Dermis microvascular lymphatic vessel endothelial cell (primary cell): ENCODE results near the gene OOSP4B. TPM values are rescaled to one million over a fixed set of nuclear protein-coding genes. Genes with fewer than 3 reads are reported as not detected.
"Not testable (repeated sequence)": the region's sequence is repeated elsewhere in the genome, so short reads cannot be mapped to it uniquely, and the experiment has no call there.

ENCODE experiments used
- DNase-seq, 2 donors: peaks; one replicate each; pipeline versions ENCODE4 v3.0.0 to v3.0.0-alpha.2; 2010; ENCODE audit warnings: low read depth in 2 of 2
- total RNA-seq: library from RNA; depleted of rRNA; stranded (reverse); fragments of >200 nt; gene quantifications from 2 replicates; pipeline ENCODE4 v1.2.1, GENCODE V29; 2014

OOSP4B gene
- total RNA-seq = not detected in 2 replicates

DNA sequence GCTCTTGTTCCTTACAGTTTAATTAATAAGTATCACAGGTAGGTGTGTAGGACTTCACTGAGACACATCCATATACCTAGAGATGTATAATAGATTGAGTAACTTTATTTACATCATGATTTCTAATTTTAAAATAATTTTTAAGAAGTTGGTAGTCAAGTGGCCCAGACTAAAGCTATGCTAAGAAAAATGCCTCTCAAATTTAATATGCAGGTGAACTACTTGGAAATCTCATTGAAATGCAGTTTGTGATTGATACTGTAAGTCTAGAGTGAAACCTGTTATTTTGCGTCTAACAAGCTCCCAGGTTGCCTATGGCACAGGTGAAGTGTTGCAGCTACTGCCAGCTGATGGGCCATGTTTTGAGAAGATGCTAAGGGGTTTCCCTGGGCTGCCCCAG, at the start of gene OOSP4B:
TSS of gene OOSP4B (plus strand) at position 301 of the 400 bp plus-strand sequence.
- no peak for DNase-seq

GRCh38 chr11:59967677-59968394, 49.1 kb upstream of the OOSP4B start:
- DNase-seq = no peak

DNA sequence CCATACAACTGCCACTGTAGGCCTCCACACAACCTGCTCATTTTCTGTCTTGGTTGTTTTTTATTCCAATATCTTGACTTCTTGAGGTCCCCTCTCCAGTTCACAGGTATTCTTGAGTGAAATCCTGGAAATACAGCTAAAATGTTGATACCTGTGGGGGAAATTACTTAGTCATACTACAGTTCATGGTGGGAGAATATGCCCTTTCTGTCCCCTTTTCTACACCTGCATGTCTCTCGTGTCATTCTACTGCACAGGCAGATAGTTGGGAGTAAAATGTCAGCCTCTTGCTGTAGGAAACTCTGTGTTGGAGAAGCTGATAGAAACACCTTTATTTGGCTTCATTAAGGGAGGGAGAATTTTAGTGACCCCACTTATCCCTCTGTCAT, 48.6 kb upstream of the OOSP4B start:
- DNase-seq = no peak

DNA sequence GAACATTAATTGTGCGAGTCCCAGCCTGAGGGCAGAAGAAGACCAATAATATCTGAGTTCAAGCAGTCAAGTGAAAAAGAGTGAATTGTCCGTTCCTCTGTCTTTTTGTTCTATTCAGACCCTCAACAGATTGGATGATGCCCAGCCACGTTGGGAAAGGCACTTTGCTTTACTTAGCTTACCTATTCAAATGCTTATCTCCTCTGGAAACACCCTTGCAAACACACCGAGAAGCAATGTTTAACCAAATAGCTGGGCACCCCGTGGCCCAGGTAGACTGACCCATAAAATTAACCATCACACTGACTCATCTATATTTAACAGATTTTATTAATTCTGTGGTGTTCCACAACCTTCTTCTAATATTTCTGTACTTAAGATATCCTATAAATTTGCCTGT, 43.9 kb upstream of the OOSP4B start:
- DNase-seq = no peak

DNA sequence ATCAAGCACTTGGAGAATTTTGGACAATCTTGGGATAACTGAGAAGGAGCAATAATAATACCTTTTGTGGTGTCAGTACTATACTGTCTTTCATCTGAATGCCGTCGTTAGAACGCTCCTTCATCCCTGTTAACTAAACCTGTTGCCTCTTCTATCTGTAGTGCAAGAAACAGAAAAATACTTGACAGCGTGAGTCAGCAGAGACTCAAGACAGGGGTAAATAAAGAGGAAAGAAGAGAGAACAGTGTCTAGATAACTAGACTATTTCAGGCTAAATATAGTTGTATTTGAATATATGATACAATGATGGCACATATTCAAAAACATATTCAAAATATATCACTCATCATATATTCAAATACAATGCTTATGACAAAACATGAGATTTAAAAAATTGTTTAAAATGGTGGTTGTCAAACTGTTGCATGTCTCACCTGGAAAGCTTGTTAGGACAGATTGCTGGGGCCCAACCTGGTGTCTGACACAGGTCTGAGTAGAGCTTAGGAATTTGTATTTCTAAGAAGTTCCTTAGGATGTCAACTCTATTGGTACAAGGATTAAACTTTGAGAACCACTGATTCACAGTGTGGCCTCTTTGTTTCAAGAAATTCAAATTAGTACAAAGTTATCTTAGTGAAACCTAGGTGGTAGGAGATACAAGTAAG, 35.7 kb upstream of the OOSP4B start:
- DNase-seq = no peak

DNA sequence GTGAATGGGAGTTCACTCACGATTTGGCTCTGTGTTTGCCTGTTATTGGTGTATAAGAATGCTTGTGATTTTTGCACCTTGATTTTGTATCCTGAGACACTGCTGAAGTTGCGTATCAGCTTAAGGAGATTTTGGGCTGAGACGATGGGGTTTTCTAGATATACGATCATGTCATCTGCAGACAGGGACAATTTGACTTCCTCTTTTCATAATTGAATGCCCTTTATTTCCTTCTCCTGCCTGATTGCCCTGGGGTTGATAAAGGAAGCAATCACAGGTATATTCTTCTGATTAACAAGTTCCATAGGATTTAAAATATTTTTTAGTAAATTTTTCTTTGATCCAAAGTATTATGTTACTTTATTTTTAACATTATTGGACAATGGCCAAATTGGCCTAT, 34.9 kb upstream of the OOSP4B start:
- DNase-seq = not testable (repeated sequence)

- no peak for DNase-seq
Measured at GRCh38 chr11:59983212-59983611, 33.8 kb upstream of the OOSP4B start.

GRCh38 chr11:59984368-59984767, 32.6 kb upstream of the OOSP4B start:
- no peak for DNase-seq

- no peak for DNase-seq
Measured at GRCh38 chr11:59990421-59990820, 26.6 kb upstream of the OOSP4B start.

DNA sequence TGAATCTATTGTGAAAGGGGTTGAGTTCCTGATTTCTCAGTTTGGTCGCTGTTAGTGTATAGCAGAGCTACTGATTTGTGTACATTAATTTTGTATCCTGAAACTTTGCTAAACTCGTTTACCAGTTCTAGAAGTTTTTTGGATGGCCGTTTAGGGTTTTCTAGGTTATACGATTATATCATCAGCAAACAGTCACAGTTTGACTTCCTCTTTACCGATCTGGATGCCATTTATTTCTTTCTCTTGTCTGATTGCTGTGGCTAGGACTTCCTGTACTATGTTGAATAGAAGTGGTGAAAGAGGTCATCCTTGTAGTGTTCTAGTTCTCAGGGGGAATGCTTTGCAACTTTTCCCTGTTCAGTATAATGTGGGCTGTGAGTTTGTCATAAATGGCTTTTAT, 24.6 kb upstream of the OOSP4B start:
- DNase-seq = no peak

GRCh38 chr11:59997800-59998199, 19.2 kb upstream of the OOSP4B start:
- DNase-seq = no peak

GRCh38 chr11:59999691-60000090, 17.3 kb upstream of the OOSP4B start:
- DNase-seq = no peak

- DNase-seq = no peak
Measured at GRCh38 chr11:60003729-60004128, 13.3 kb upstream of the OOSP4B start.

DNA sequence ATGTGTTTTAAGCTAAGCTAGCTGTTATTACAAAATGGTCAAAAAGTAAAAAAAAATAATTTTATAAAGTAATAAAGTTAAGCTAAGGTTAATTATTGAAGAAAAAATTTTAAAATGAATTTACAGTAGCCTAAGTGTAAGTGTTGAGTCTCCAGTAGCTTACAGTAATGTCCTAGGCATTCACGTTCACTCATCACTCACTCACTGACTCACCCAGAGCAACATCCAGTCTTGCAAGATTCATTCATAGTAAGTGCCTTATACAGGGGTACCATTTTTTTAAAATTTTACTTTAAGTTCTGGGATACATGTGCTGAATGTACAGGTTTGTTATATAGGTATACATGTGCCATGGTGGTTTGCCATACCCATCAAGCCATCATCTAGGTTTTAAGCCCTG, 11.6 kb upstream of the OOSP4B start:
- DNase-seq = no peak

- DNase-seq = no peak
Measured at GRCh38 chr11:60018058-60018457, 1.1 kb downstream of the OOSP4B start.

DNA sequence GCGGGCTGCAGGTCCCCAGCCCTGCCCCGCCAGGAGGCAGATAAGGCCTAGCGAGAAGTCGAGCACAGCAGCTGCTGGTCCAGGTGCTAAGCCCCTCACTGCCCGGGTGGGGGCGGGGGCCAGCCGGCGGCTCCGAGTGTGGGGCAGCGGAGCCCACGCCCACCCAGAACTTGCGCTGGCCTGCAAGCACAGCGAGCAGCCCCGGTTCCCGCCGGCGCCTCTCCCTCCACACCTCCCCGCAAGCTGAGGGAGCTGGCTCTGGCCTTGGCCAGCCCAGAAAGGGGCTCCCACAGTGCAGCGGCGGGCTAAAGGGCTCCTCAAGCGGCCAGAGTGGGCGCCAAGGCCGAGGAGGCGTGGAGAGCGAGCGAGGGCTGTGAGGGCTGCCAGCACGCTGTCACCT, 3.4 kb downstream of the OOSP4B start:
- not testable (repeated sequence) for DNase-seq

GRCh38 chr11:60029015-60029632, 12.1 kb downstream of the OOSP4B start:
- DNase-seq = no peak

DNA sequence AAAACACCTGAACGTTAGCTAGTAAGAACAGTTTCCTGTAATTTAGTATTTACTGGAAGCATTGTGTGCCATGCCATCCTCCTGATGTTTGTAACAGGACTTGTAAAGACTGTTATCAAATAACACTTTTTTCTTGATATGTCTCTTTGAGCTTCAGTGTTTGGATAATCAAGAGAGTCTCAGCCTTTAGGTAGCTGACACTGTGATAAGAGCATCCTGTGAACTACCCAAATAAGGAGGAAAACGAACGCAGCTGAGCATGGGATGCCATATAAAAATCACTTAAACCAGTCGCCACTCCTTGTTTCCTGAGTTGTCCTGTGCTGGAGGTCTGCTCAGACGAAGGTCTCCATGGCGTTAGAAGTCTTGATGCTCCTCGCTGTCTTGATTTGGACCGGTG, 23.1 kb downstream of the OOSP4B start, which contains the start of gene OOSP2:
TSS of gene OOSP2 (plus strand) at position 301 of the 400 bp plus-strand sequence. CDS start at position 352, 51 bp downstream.
- DNase-seq = no peak

- not testable (repeated sequence) for DNase-seq
Measured at GRCh38 chr11:60050422-60050821, 33.4 kb downstream of the OOSP4B start.

- not testable (repeated sequence) for DNase-seq
Measured at GRCh38 chr11:60050839-60051238, 33.9 kb downstream of the OOSP4B start.

GRCh38 chr11:60056349-60056969, 39.5 kb downstream of the OOSP4B start, which contains the start of gene MS4A3:
Gene MS4A3, plus strand, starts transcription at chr11:60056665. Its CDS starts 4,496 bp downstream, at chr11:60061161.
- DNase-seq = no peak

- peak in 1 of 2 donors; percentile 19 for DNase-seq
Measured at GRCh38 chr11:60059052-60059451, 42.1 kb downstream of the OOSP4B start.
